ENCODE results near the gene ZC3H10. TPM values are rescaled to one million over a fixed set of nuclear protein-coding genes. Genes with fewer than 3 reads are reported as not detected.
A peak's percentile ranks its signal among the peaks of the same experiment; 100 is the strongest.

The ZC3H10 gene
- total and polyA plus RNA-seq, 4 experiments from 2014 or later: 0.27 to 19.6 (median 10.1) TPM

- Mint-ChIP-seq H3K4me3 (peak overlapping the region; percentile 93 to 100 (median 97)), H3K27ac (peak overlapping the region; percentile 96 to 100 (median 99)), H3K9me3 (no peaks in the 10 kb centered on the region), H3K36me3 (peaks cover 39 to 73% of the 10 kb centered on the region in 2 donors), H3K4me1 (peaks cover 28 to 63% (median 39%) of the 10 kb centered on the region in 4 donors), H3K27me3 (no peaks in the 10 kb centered on the region)
- Histone ChIP-seq H3K4me3 (ENCODE audit: low read length in 2 of 2) (peak overlapping the region; percentile 18 to 86), H3K27me3 (ENCODE audit: insufficient read depth, low read length) (no peaks in the 10 kb centered on the region), H3K27ac (ENCODE audit: low read depth, low read length) (peak overlapping the region; percentile 97), H3K9me3 (ENCODE audit: control insufficient read depth in 1 of 2, low read length in 2 of 2) (no peaks in the 10 kb centered on the region), H3K36me3 (ENCODE audit: insufficient read depth, low read length) (peaks cover 52% of the 10 kb centered on the region), H3K4me1 (ENCODE audit: insufficient read depth, low read length) (peaks cover 38% of the 10 kb centered on the region)
- CTCF ChIA-PET (ENCODE audit: partially characterized antibody): interaction anchor here (0.7 to 3.2 kb wide), 13 partner anchors 9 to 44 kb away, joined by 3 to 12 read pairs (median 5); partner anchors contain the start of genes ESYT1, MYL6B, RPL41 and SMARCC2
- DNase-seq: no peak
- intact Hi-C loops (cut with micrococcal nuclease): no loop called here
- POLR2A ChIA-PET (ENCODE audit: partially characterized antibody): interaction anchor here (0.8 to 10.8 kb wide), 13 partner anchors 10 to 306 kb away, joined by 3 to 236 read pairs (median 6); partner anchors contain the start of genes CNPY2, ESYT1, PA2G4 and RAB5B
These were observed 43.0 kb downstream of the ZC3H10 start for GRCh38 chr12:56160894-56161689.

- Mint-ChIP-seq H3K27ac (peak overlapping the region; percentile 61 to 100 (median 98)), H3K4me1 (peaks cover 28 to 63% (median 39%) of the 10 kb centered on the region in 4 donors), H3K27me3 (no peaks in the 10 kb centered on the region), H3K4me3 (peak overlapping the region in 6 of 8 donors; percentile 6 to 100 (median 63)), H3K36me3 (peaks cover 39 to 77% of the 10 kb centered on the region in 2 donors), H3K9me3 (no peaks in the 10 kb centered on the region)
- intact Hi-C loops (cut with micrococcal nuclease): no loop called here
- ChIA-PET POLR2A (ENCODE audit: partially characterized antibody) (interaction anchor here (0.9 to 10.8 kb wide), 13 partner anchors 10 to 306 kb away, joined by 3 to 236 read pairs (median 6); partner anchors contain the start of genes CNPY2, ESYT1, PA2G4 and RAB5B), CTCF (ENCODE audit: partially characterized antibody) (interaction anchor here (0.7 to 3.2 kb wide), 16 partner anchors 10 to 127 kb away, joined by 3 to 12 read pairs (median 5); partner anchors contain the start of genes ESYT1, MYL6B, RPL41 and SMARCC2)
- no peaks in the 10 kb centered on the region for H3K27me3 ChIP-seq (ENCODE audit: insufficient read depth, low read length)
- H3K4me1 ChIP-seq (ENCODE audit: insufficient read depth, low read length): peaks cover 37% of the 10 kb centered on the region
- H3K9me3 ChIP-seq (ENCODE audit: control insufficient read depth in 1 of 2, low read length in 2 of 2): no peaks in the 10 kb centered on the region
- H3K36me3 ChIP-seq (ENCODE audit: insufficient read depth, low read length): peaks cover 52% of the 10 kb centered on the region
- H3K4me3 ChIP-seq (ENCODE audit: low read length in 2 of 2): no peak overlapping the region
- H3K27ac ChIP-seq (ENCODE audit: low read depth, low read length): peak overlapping the region; percentile 97
- DNase-seq: no peak
These were observed 43.8 kb downstream of the ZC3H10 start for GRCh38 chr12:56161690-56162351.

GRCh38 chr12:56162468-56163290 lies 44.6 kb downstream of the ZC3H10 start:
- Histone ChIP-seq H3K9me3 (ENCODE audit: control insufficient read depth in 1 of 2, low read length in 2 of 2) (no peaks in the 10 kb centered on the region), H3K4me3 (ENCODE audit: low read length in 2 of 2) (no peak overlapping the region), H3K4me1 (ENCODE audit: insufficient read depth, low read length) (peaks cover 30% of the 10 kb centered on the region), H3K36me3 (ENCODE audit: insufficient read depth, low read length) (peaks cover 56% of the 10 kb centered on the region), H3K27me3 (ENCODE audit: insufficient read depth, low read length) (no peaks in the 10 kb centered on the region), H3K27ac (ENCODE audit: low read depth, low read length) (peak overlapping the region; percentile 11)
- Mint-ChIP-seq H3K9me3 (no peaks in the 10 kb centered on the region), H3K4me3 (peak overlapping the region in 1 of 8 donors; percentile 30), H3K4me1 (peaks cover 22 to 56% (median 33%) of the 10 kb centered on the region in 4 donors), H3K36me3 (peaks cover 44 to 79% of the 10 kb centered on the region in 2 donors), H3K27ac (peak overlapping the region in 5 of 7 donors; percentile 27 to 96 (median 71)), H3K27me3 (no peaks in the 10 kb centered on the region)
- ChIA-PET CTCF (ENCODE audit: partially characterized antibody) (interaction anchor here (0.7 to 3.2 kb wide), 13 partner anchors 11 to 126 kb away, joined by 3 to 12 read pairs (median 5); partner anchors contain the start of genes ESYT1 and ZC3H10), POLR2A (ENCODE audit: partially characterized antibody) (interaction anchor here (1.0 to 10.8 kb wide), 12 partner anchors 9 to 305 kb away, joined by 3 to 236 read pairs (median 6); partner anchors contain the start of genes ESYT1, PA2G4, RPL41 and SMARCC2)
- intact Hi-C loops (cut with micrococcal nuclease): no loop called here
- DNase-seq: no peak

- Histone ChIP-seq H3K9me3 (ENCODE audit: control insufficient read depth in 1 of 2, low read length in 2 of 2) (no peaks in the 10 kb centered on the region), H3K36me3 (ENCODE audit: insufficient read depth, low read length) (peaks cover 65% of the 10 kb centered on the region), H3K4me1 (ENCODE audit: insufficient read depth, low read length) (peaks cover 30% of the 10 kb centered on the region), H3K27me3 (ENCODE audit: insufficient read depth, low read length) (no peaks in the 10 kb centered on the region), H3K27ac (ENCODE audit: low read depth, low read length) (no peak overlapping the region), H3K4me3 (ENCODE audit: low read length in 2 of 2) (no peak overlapping the region)
- ChIA-PET CTCF (ENCODE audit: partially characterized antibody) (interaction anchor here (1.0 to 2.3 kb wide), 6 partner anchors 19 to 46 kb away, joined by 3 to 8 read pairs (median 5); partner anchors contain the start of gene ZC3H10), POLR2A (ENCODE audit: partially characterized antibody) (interaction anchor here (1.0 to 10.8 kb wide), 14 partner anchors 8 to 304 kb away, joined by 3 to 236 read pairs (median 8); partner anchors contain the start of genes ESYT1, PA2G4, RPL41 and SMARCC2)
- no peaks in the 10 kb centered on the region for H3K27me3 Mint-ChIP-seq
- H3K4me3 Mint-ChIP-seq: peak overlapping the region in 2 of 8 donors; percentile 15 to 36
- peaks cover 48 to 78% of the 10 kb centered on the region in 2 donors for H3K36me3 Mint-ChIP-seq
- peaks cover 22 to 46% (median 31%) of the 10 kb centered on the region in 4 donors for H3K4me1 Mint-ChIP-seq
- intact Hi-C loops (cut with micrococcal nuclease): no loop called here
- no peak for DNase-seq
- H3K9me3 Mint-ChIP-seq: no peaks in the 10 kb centered on the region
- H3K27ac Mint-ChIP-seq: peak overlapping the region; percentile 9 to 96 (median 53)
These were observed 45.7 kb downstream of the ZC3H10 start for GRCh38 chr12:56163533-56164344.

GRCh38 chr12:56164345-56164729 lies 46.3 kb downstream of the ZC3H10 start:
- Histone ChIP-seq H3K27ac (ENCODE audit: low read depth, low read length) (no peak overlapping the region), H3K27me3 (ENCODE audit: insufficient read depth, low read length) (no peaks in the 10 kb centered on the region), H3K4me1 (ENCODE audit: insufficient read depth, low read length) (peaks cover 26% of the 10 kb centered on the region), H3K36me3 (ENCODE audit: insufficient read depth, low read length) (peaks cover 71% of the 10 kb centered on the region), H3K4me3 (ENCODE audit: low read length in 2 of 2) (no peak overlapping the region), H3K9me3 (ENCODE audit: control insufficient read depth in 1 of 2, low read length in 2 of 2) (no peaks in the 10 kb centered on the region)
- DNase-seq: no peak
- Mint-ChIP-seq H3K4me3 (peak overlapping the region in 1 of 8 donors; percentile 36), H3K27me3 (no peaks in the 10 kb centered on the region), H3K4me1 (peaks cover 17 to 40% (median 26%) of the 10 kb centered on the region in 4 donors), H3K27ac (peak overlapping the region in 3 of 7 donors; percentile 35 to 96 (median 42)), H3K9me3 (no peaks in the 10 kb centered on the region), H3K36me3 (peaks cover 48 to 75% of the 10 kb centered on the region in 2 donors)
- CTCF ChIA-PET (ENCODE audit: partially characterized antibody): interaction anchor here (2.3 kb wide), 1 partner anchor 24 kb away, joined by 8 read pairs; no protein-coding TSS in a partner anchor
- intact Hi-C loops (cut with micrococcal nuclease): no loop called here
- POLR2A ChIA-PET (ENCODE audit: partially characterized antibody): interaction anchor here (1.0 to 4.1 kb wide), 6 partner anchors 12 to 300 kb away, joined by 4 to 20 read pairs (median 8); partner anchors contain the start of genes ESYT1 and PA2G4

All from CD4-positive, alpha-beta memory T cell (primary cell).